HCEC 1CT (cell line): ENCODE measurements around the gene XAB2.
A peak's percentile ranks its signal among the peaks of the same experiment; 100 is the strongest.

ENCODE experiments used
- DNase-seq: peaks from one replicate; pipeline ENCODE4 v3.0.0-alpha.2; 2017

The XAB2 gene

DNA sequence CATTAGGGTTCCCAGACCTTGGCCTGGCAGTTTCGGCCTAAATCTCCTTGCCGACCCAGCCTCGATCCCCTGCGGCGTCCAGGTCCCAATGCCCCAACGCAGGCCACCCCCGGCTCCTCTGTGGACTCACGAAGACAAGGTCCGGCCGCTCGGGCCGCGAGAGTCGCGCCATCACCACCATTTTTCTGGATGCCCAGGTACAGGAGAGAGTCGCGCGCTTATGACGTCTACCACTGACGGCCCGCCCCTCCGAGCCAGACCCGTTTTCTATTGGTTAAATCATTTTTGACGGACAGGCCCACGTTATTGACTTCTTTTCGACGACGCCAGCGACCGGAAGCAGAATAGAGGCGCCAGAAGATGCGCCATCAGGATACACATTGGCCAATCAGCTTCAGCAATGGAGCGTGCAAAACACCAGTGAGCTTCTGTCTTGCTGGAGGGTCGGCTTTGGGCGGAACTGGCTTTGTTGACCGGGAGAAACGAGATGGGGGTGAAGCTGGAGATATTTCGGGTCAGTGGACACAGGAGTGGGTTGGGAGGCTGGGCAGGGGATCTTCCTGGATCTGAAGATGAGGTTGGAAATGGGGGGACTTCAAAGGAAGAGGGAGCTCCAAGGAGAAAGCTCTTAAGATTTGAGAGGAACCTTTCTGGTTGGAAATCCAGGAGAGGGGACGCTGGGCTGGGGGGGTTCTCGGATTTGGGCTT is at the start of gene XAB2, which contains the start of gene PET100:
Gene XAB2 (minus strand): TSS at position 199 of the 708 bp plus-strand sequence. CDS start 18 bp downstream, at position 181.
Gene PET100 (plus strand): TSS at position 447 of the 708 bp plus-strand sequence. CDS start 41 bp downstream, at position 488.
- peak; percentile 99 for DNase-seq

DNA sequence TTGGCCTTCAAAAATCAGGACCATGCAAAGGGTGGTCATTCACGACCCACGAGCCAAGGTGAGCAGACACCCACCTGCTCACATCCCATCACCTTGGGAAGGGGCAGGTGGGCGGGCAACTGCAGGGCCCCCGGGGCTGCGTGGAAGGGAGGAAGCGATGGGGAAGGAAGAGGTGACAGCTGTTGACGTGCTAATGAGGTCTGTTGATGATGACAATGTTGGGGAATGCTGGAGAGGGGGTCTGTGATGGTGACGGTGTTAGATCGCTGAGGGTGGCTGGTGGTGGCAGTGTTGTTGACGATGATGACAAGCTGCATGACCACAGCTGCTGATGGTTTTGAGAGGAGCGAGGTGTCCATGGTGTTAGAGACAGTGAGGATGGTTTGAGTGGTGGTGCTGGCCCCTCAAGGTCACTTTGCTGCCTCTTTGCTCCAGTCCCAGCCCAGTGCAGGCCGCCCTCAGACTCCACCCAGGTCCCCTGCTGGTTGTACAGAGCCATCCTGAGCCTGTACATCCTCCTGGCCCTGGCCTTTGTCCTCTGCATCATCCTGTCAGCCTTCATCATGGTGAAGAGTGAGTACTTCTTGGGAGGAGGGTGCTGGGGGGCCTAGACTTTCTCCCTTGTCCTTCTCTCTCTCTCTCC is 48.4 kb upstream of the XAB2 start:
- DNase-seq = no peak

GRCh38 chr19:7676854-7677253 is 47.5 kb upstream of the XAB2 start, which contains the start of gene MCEMP1:
TSS of gene MCEMP1 (plus strand) at chr19:7677090. CDS start at chr19:7677121, 31 bp downstream.
- no peak for DNase-seq

GRCh38 chr19:7676376-7676775 is 47.0 kb upstream of the XAB2 start:
- no peak for DNase-seq

DNA sequence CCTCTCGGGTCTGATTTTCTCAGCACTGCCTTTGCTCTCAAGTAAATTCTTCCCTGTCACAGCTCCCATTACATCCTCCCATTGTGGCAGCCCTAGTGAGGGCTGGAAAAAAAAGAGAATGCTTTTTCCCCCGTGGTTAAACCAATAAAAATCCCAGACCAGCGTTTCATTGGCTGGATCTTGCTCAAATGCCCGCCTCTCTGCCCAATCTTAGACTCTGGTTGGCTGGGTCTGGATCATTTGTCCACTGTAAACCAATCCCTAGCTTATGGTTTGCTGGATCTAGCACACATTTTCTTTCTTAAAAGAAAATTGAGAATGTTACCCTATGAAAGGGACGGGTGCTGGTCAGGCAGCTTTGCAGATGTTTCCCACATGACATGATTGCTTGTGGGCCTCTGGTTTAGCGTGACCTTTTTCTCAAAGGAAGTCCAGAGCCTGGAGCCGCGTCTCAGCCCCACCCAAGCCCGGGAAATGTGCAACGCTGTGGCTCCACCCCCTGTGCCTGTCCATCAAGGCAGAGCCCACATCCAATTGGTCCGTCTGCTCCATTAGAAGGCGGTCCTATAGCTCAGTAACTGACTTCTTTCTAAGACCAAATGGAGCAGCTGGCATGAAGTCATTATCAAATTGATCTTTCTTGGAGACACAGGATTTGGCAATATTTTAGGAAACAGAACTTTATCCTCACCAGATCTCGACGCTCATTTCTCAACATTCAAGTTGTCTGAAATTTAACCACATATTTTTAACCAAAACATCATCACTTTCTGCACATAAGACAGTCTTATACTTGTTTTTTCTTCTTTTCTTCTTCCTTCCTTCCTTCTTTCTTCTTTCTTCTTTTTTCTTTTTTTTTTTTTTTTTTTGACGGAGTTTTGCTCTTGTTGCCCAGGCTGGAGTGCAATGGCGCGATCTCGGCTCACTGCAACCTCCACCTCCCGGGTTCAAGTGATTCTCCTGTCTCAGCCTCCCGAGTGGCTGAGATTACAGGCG is 45.0 kb upstream of the XAB2 start:
- DNase-seq = peak; percentile 60

DNA sequence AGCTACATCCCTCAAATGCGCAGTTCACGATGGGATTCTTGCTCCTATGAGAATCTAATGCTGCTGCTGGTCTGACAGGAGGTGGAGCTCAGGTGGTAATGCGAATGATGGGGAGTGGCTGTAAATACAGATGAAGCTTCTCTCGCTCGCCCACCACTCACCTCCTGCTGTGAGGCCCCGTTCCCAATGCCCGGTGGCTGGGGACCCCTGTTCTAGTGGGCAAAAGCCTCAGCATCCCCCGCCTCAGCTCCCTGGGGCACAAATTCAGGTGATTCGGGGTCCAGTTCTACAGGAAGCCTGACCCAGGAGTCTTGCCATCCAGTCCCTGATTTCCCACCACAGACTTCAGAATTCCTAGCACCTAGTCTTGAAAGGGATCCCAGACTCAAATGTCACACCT is 43.2 kb upstream of the XAB2 start:
- no peak for DNase-seq

GRCh38 chr19:7670790-7671189 is 41.4 kb upstream of the XAB2 start:
- no peak for DNase-seq

DNA sequence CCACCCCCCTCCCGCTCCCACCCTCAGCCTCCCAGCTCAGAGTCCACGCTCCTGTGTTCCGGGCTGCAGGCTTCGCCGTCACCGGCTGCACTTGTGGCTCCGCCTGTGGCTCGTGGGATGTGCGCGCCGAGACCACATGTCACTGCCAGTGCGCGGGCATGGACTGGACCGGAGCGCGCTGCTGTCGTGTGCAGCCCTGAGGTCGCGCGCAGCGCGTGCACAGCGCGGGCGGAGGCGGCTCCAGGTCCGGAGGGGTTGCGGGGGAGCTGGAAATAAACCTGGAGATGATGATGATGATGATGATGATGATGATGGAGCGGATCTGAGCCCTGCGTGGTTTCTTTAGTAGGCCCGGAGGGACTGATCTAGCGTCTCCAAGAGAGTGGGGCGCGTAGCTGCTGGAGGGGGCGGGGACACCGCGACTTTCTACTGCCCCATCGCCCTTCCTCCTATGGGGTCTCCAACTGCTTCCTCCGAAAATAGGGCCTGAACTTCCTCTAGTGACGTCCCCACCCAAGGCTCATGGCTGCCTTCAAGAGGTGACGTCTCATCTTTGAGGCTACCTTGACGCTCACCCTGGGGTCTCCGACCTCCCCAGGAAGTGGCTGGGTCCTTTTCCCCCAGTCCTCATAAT is 40.9 kb upstream of the XAB2 start:
- no peak for DNase-seq

GRCh38 chr19:7669641-7670040 is 40.3 kb upstream of the XAB2 start:
- DNase-seq = no peak

DNA sequence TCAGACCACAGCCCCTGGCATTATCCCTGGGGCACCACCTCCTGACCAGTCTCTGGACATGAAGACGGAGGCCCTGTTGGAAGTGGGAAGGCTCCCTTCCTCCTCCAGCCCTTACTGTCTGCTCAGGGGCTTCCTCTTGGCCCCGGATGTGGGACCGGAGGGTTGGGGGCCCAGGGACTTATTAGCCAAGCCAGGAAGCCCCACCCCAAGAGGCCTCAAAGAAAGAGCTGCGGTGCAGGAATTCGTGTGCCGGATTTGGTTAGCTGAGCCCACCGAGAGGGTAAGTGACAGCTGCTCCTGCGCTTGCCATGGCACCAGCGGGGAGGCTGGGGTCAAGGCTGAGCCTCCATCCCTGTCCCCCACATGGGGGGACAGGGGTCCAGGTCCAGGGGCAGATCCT is 39.5 kb upstream of the XAB2 start, which contains the start of gene RETN:
Gene RETN (plus strand): TSS at position 208 of the 400 bp plus-strand sequence. CDS start 278 bp downstream, outside the sequence.
- DNase-seq = no peak

GRCh38 chr19:7665076-7665475 is 35.7 kb upstream of the XAB2 start:
- DNase-seq = peak; percentile 15

DNA sequence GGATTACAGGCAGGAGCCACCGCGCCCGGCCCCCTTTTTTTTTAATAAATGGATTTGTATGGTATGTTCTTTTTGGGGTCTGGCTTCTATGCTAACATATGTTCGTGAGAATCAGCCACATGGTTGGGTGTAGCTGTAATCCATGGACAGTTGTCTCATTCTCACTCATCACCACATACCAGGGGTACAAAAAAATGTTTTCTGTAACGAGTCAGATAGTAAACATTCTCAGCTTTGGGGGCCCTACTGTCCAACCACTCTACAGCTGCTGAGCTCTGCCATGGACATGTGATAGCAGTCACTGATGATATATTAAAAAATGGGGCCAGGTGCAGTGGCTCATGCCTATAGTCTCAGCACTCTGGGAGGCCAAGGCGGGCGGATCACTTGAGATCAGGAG is 34.4 kb upstream of the XAB2 start:
- no peak for DNase-seq

- DNase-seq = no peak
These were observed 33.3 kb upstream of the XAB2 start for GRCh38 chr19:7662657-7663056.

GRCh38 chr19:7661744-7662538 is 32.6 kb upstream of the XAB2 start:
- no peak for DNase-seq

DNA sequence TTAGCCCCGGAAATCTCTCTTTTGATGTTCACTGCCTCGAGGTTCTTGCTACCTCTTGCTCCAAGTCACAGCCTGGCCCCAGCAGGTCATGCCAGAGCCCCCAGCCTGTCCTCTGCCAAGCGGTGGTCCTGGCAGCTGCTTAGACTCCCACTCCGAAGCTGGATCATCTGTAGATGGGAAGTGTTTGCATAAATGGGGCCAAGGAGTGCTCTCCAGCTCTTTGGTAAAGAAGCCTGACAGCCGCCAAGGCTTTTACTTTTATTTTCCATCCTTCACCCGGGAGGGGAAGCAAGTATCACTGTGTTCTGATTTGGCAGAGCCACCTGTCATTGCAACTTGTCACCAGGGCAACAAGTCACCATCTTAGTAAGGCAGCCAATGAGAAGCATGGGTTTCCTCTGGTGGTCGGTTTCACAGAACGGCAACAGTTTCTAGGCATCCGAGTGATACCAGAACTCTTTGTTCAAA is 28.9 kb upstream of the XAB2 start:
- DNase-seq = no peak

GRCh38 chr19:7657131-7657751 is 27.9 kb upstream of the XAB2 start:
- no peak for DNase-seq

DNA sequence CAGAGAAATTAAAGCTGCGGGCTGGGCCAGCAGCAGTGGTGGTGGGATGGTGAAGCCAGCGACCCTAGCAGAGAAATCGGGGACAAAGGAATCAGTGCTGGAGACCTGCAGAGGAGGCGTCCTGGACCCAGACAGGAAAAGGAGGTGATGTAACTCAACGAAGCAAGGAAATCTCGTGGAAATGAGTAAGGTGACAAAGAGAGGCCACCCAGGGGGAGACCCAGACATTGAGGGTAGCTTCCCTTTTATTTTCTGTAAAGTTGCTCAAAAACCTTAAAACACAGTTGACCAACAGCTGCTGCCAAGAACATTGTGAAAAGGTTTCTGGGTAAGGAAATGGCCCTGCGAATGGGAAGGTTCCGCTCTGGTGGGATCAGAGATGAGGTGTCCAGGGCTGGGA is 26.2 kb upstream of the XAB2 start:
- DNase-seq = no peak

DNA sequence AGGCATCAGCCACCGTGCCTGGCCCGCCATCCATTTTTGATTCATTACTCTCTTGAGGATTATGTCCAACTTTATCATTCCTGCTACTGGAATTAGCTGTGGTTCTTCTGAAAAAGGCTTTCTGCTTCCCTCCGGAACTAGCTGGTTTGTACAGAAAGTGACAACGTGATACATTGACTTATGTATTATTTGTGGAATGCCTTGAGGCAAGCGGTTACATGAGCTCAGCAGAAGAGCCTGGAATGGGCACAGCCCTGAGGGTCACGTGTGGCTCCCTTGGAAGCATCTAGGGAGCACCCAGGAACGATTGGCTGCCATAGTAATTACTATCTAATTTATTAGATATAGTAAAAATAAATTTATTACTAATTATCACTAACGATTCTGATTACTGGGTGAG is 25.1 kb upstream of the XAB2 start:
- no peak for DNase-seq

DNA sequence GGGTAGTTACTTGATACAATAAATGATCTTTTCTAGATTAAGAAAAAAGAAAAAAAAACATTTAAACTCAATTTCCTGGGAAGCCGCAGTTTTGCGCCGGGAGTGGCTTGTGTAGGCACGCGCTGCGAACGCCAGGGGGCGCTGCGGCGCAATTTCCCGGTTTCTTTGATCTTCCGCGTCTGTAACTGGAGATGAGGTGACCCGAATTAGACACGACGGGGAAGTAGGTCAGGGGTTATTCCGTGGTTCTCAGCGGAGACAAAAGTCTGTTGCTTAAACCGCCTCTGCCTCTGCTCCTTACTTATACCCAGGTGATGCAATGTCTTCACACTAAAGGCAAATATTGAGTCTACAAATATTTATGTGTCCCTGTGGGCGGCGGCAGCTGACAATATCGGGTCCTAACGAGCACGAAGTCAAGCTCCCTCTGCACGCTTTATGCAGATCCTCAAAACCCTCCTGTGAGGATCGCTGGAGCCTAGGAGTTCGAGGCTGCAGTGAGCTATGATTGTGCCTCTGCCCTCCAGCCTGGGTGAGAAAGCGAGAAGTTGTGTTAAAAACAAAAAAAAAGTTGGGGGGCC is 22.8 kb upstream of the XAB2 start:
- peak; percentile 75 for DNase-seq

DNA sequence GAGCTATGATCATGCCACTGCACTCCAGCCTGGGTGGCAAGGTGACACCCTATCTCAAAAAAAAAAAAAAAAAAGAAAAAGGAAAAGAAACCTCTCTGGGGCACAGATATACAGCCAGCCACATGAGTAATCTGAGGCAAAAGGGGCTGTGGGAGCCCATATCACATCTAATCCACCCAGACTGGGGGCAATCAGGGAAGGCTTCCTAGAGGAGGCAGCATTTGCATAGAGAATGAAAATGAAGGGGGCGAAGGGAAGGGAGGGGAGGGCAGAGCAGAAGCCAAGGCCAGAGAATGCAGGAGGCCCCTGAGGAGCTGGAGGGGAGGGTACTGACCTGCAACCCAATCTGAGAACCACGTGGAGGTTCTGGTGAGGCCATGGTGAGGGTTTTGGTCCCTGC is 20.8 kb upstream of the XAB2 start:
- DNase-seq = no peak
